ENCODE measurements around the gene NLK. TPM values are rescaled to one million over a fixed set of nuclear protein-coding genes. Genes with fewer than 3 reads are reported as not detected.
"Not testable (repeated sequence)": the region's sequence is repeated elsewhere in the genome, so short reads cannot be mapped to it uniquely, and the experiment has no call there.

The NLK gene
- total and polyA plus RNA-seq, 2 donors (not counting 1 experiment from before 2014, with no cell fraction given) = 12.7 to 24.8 TPM

DNA sequence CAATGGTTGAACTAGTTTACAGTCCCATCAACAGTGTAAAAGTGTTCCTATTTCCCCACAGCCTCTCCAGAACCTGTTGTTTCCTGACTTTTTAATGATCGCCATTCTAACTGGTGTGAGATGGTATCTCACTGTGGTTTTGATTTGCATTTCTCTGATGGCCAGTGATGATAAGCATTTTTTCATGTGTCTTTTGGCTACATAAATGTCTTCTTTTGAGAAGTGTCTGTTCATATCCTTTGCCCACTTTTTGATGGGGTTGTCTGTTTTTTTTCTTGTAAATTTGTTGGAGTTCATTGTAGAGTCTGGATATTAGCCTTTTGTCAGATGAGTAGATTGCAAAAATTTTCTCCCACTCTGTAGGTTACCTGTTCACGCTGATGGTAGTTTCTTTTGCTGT lies 6.6 kb upstream of the NLK start:
- H3K4me3 Mint-ChIP-seq; POLR2A ChIA-PET; H3K4me1 ChIP-seq (ENCODE audit: control insufficient read depth in 2 of 2, insufficient read depth in 2 of 2, low read length in 2 of 2); H2AFZ ChIP-seq (ENCODE audit: insufficient read depth, low read depth, low read length, poor library complexity, severe bottlenecking); intact Hi-C loops (cut with micrococcal nuclease); DNase-seq; H3K4me3 ChIP-seq (ENCODE audit: control extremely low read depth in 1 of 5, extremely low read depth in 1 of 5, insufficient read depth in 1 of 5, low read depth in 2 of 5, low read length in 4 of 5); H3K27me3 Mint-ChIP-seq; H3K27ac ChIP-seq (ENCODE audit: low read length in 2 of 2); H3K27me3 ChIP-seq (replicated peaks in 1 of 4; ENCODE audit: control extremely low read depth in 1 of 4, control insufficient read depth in 3 of 4, insufficient read depth in 4 of 4, low read length in 3 of 4); ATAC-seq (ENCODE audit: low read depth); H3K36me3 ChIP-seq (replicated peaks in 1 of 2; ENCODE audit: control extremely low read depth in 1 of 2, control insufficient read depth in 1 of 2, extremely low read depth in 1 of 2, insufficient read depth in 2 of 2, low read length in 1 of 2); CTCF ChIA-PET; H3K9me3 ChIP-seq (ENCODE audit: control extremely low read depth in 1 of 3, control insufficient read depth in 2 of 3, insufficient read depth in 1 of 3, low read length in 2 of 3); H3K79me2 ChIP-seq (ENCODE audit: control insufficient read depth, insufficient read depth, low read length); H4K20me1 ChIP-seq (ENCODE audit: control insufficient read depth, insufficient read depth, low read length, poor library complexity, severe bottlenecking); H3K9me3 Mint-ChIP-seq (ENCODE audit: insufficient read depth); H3K9ac ChIP-seq (ENCODE audit: low read length); H3K4me2 ChIP-seq (replicated peaks; ENCODE audit: low read depth, low read length, poor library complexity, severe bottlenecking); H3K27ac Mint-ChIP-seq; H3K4me1 Mint-ChIP-seq: not testable (repeated sequence)
- no CpG with 5 or more reads among the region's 2 CpGs for WGBS (ENCODE audit: insufficient coverage)

DNA sequence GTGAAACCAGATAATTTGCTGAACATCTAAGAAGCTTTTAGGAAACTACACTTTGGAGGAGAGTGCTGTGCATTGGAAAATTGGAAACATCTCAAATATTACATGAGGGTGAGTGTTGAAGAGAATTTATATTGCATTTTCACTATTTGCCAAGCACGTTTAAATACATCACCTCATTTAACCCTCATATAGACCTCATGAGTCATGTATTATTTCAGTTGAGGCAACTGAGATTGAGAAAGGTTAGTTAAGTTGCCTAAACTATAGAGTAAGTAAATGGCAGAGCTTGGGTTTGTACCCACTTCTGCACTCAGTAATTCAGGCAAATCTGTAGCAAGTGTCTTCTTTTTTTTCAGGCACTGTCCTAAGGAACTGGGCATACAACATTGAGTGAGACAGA lies 3.7 kb upstream of the NLK start:
- Histone ChIP-seq H3K27me3 (replicated peaks in 1 of 4; ENCODE audit: control extremely low read depth in 1 of 4, control insufficient read depth in 3 of 4, insufficient read depth in 4 of 4, low read length in 3 of 4) (no peaks in the 10 kb centered on the region), H3K79me2 (ENCODE audit: control insufficient read depth, insufficient read depth, low read length) (peaks cover 21% of the 10 kb centered on the region), H3K27ac (ENCODE audit: low read length in 2 of 2) (no peak overlapping the region), H4K20me1 (ENCODE audit: control insufficient read depth, insufficient read depth, low read length, poor library complexity, severe bottlenecking) (no peaks in the 10 kb centered on the region), H2AFZ (ENCODE audit: insufficient read depth, low read depth, low read length, poor library complexity, severe bottlenecking) (peak overlapping the region; percentile 3), H3K4me1 (ENCODE audit: control insufficient read depth in 2 of 2, insufficient read depth in 2 of 2, low read length in 2 of 2) (peaks cover 20 to 21% of the 10 kb centered on the region in 2 donors), H3K4me3 (ENCODE audit: control extremely low read depth in 1 of 5, extremely low read depth in 1 of 5, insufficient read depth in 1 of 5, low read depth in 2 of 5, low read length in 4 of 5) (no peak overlapping the region), H3K4me2 (replicated peaks; ENCODE audit: low read depth, low read length, poor library complexity, severe bottlenecking) (no peak overlapping the region), H3K9ac (ENCODE audit: low read length) (no peak overlapping the region), H3K36me3 (replicated peaks in 1 of 2; ENCODE audit: control extremely low read depth in 1 of 2, control insufficient read depth in 1 of 2, extremely low read depth in 1 of 2, insufficient read depth in 2 of 2, low read length in 1 of 2) (no peaks in the 10 kb centered on the region), H3K9me3 (ENCODE audit: control extremely low read depth in 1 of 3, control insufficient read depth in 2 of 3, insufficient read depth in 1 of 3, low read length in 2 of 3) (peaks cover 0 to 5% (median 0%) of the 10 kb centered on the region in 3 donors)
- no peak for DNase-seq
- no peaks in the 10 kb centered on the region for H3K9me3 Mint-ChIP-seq (ENCODE audit: insufficient read depth)
- ChIA-PET POLR2A (no interaction called here), CTCF (interaction anchor here (2.0 kb wide), 1 partner anchor 145 kb away, joined by 6 read pairs; the partner anchor contains the start of gene LYRM9)
- no CpG with 5 or more reads among the region's 1 CpG for WGBS (ENCODE audit: insufficient coverage)
- H3K4me1 Mint-ChIP-seq = peaks cover 23% of the 10 kb centered on the region
- H3K4me3 Mint-ChIP-seq = no peak overlapping the region
- ATAC-seq (ENCODE audit: low read depth) = no peak
- TF ChIP-seq EZH2 (IDR thresholded peaks at IDR 0.05; ENCODE audit: borderline replicate concordance, insufficient read depth, low read depth, low read length, poor library complexity, severe bottlenecking) = no peak
- TF ChIP-seq, protein P1, sequence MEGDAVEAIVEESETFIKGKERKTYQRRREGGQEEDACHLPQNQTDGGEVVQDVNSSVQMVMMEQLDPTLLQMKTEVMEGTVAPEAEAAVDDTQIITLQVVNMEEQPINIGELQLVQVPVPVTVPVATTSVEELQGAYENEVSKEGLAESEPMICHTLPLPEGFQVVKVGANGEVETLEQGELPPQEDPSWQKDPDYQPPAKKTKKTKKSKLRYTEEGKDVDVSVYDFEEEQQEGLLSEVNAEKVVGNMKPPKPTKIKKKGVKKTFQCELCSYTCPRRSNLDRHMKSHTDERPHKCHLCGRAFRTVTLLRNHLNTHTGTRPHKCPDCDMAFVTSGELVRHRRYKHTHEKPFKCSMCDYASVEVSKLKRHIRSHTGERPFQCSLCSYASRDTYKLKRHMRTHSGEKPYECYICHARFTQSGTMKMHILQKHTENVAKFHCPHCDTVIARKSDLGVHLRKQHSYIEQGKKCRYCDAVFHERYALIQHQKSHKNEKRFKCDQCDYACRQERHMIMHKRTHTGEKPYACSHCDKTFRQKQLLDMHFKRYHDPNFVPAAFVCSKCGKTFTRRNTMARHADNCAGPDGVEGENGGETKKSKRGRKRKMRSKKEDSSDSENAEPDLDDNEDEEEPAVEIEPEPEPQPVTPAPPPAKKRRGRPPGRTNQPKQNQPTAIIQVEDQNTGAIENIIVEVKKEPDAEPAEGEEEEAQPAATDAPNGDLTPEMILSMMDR (IDR thresholded peaks at IDR 0.05) = no peak
- H3K27me3 Mint-ChIP-seq = no peaks in the 10 kb centered on the region
- intact Hi-C loops (cut with micrococcal nuclease) = no loop called here
- H3K27ac Mint-ChIP-seq = peak overlapping the region; percentile 2

Measured in B cell (primary cell).